Lung (tissue), 12 donors: ENCODE data around the gene PTGER3. TPM values are rescaled to one million over a fixed set of nuclear protein-coding genes. Genes with fewer than 3 reads are reported as not detected.

Source experiments
- ATAC-seq: fragments of 200-7000 bp; cut with Tn5 transposase; one replicate; pipeline ENCODE4 v1.9.1; 2020; ENCODE audit warnings: moderate number of reproducible peaks; ENCODE audit not compliant: insufficient read depth, low FRiP score
- DNase-seq, 3 donors: peaks; one replicate each; pipeline ENCODE4 v3.0.0-alpha.2; 2013 to 2017
- H3K27ac ChIP-seq, 2 donors: one replicate each; pipeline ENCODE4 v1.5.1; 2013; ENCODE audit warnings: mild to moderate bottlenecking in 2 of 2, moderate library complexity in 2 of 2, control low read depth in 1 of 2, inconsistent platforms in 1 of 2, low read depth in 1 of 2, low read length in 1 of 2
- H3K27me3 ChIP-seq, 3 donors: one replicate each; pipeline ENCODE4 v1.5.1; 2013; ENCODE audit warnings: low read length in 2 of 3; ENCODE audit not compliant: control insufficient read depth in 3 of 3, insufficient read depth in 3 of 3
- H3K36me3 ChIP-seq, 4 donors: one replicate each; pipeline ENCODE4 v1.5.1; 2013; ENCODE audit warnings: low read length in 4 of 4, mild to moderate bottlenecking in 1 of 4, moderate library complexity in 1 of 4; ENCODE audit not compliant: control insufficient read depth in 4 of 4, insufficient read depth in 4 of 4
- H3K4me1 ChIP-seq, 5 donors: one replicate each; pipeline ENCODE4 v1.5.1; 2013; ENCODE audit warnings: low read length in 5 of 5, mild to moderate bottlenecking in 2 of 5, moderate library complexity in 1 of 5; ENCODE audit not compliant: control insufficient read depth in 5 of 5, insufficient read depth in 5 of 5
- H3K4me3 ChIP-seq: one replicate; pipeline ENCODE4 v1.5.1; 2013; ENCODE audit warnings: mild to moderate bottlenecking, control low read depth, moderate library complexity
- H3K9ac ChIP-seq, 2 donors: one replicate each; pipeline ENCODE4 v1.5.1; 2013; ENCODE audit warnings: low read length in 2 of 2, control low read depth in 1 of 2; ENCODE audit not compliant: insufficient read depth in 1 of 2
- H3K9me3 ChIP-seq, 4 donors: one replicate each; pipeline ENCODE4 v1.5.1; 2013; ENCODE audit warnings: low read length in 3 of 4, mild to moderate bottlenecking in 1 of 4, moderate library complexity in 1 of 4; ENCODE audit not compliant: control insufficient read depth in 4 of 4, insufficient read depth in 3 of 4
- CTCF ChIP-seq: IDR thresholded peaks from 2 replicates; pipeline ENCODE4 v1.5.1; 2012; ENCODE audit warnings: mild to moderate bottlenecking; ENCODE audit errors: control extremely low read depth, extremely low read depth
- WGBS, 2 donors: extraction: QIAGEN DNeasy Blood & Tissue Kit; methylation state at CpG; one replicate each; pipeline ENCODE4 v1.1.7; 2013; 5-methylcytosine and 5-hydroxymethylcytosine counted together
- polyA plus RNA-seq, 2 donors: library from polyadenylated mRNA; stranded (reverse); fragments of 200-250 nt; gene quantifications; one replicate each; pipeline ENCODE4 v1.2.1, GENCODE V29; 2013
- total RNA-seq, 2 donors: library from RNA; depleted of rRNA in 1 of 2; stranded (reverse); fragments of >200 nt in 1 of 2; gene quantifications; one replicate each; pipeline ENCODE4 v1.2.1, GENCODE V29; 2014 to 2021
- donor health status: control.
- donor health status: control.
- donor health status: Bipolar disorder and iron deficiency.
- donor health status: healthy.
- donor health status: DM: yes; HTN: yes; CAD: no.

PTGER3 gene
- total and polyA plus RNA-seq, 4 donors: 0.31 to 1.8 (median 1.4) TPM

DNA sequence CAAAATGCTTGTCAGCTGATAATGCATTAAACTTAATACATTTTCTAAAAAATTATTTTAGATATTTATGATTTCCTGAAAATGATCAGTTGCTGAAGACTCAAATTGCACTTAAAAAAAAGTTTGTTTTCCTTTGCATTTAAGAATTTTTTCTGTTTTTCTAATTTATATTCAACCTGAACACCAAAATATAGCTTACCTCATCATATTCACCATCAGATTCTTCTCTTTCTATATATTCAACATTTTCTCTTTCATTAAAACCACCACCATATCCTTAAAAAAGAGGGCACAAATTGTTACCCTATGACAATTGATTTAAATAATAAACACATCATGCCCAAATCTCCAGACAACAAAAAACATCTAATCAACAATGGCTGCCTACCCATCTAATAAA lies 24.7 kb upstream of the PTGER3 start:
- DNase-seq: no peak
- Histone ChIP-seq H3K4me1 (no peaks in the 10 kb centered on the region), H3K4me3 (no peak overlapping the region), H3K27ac (no peak overlapping the region), H3K9ac (no peak overlapping the region), H3K27me3 (no peaks in the 10 kb centered on the region), H3K9me3 (no peaks in the 10 kb centered on the region), H3K36me3 (peaks cover 16 to 77% (median 45%) of the 10 kb centered on the region in 4 donors)
- no peak for TF ChIP-seq CTCF
- no peak for ATAC-seq

- no peaks in the 10 kb centered on the region for H3K27me3 ChIP-seq
- WGBS, 2 donors: 90 to 93% methylated on average over 4 of the region's 4 CpGs
- H3K4me3 ChIP-seq: no peak overlapping the region
- no peak for DNase-seq
- H3K9me3 ChIP-seq: no peaks in the 10 kb centered on the region
- no peak overlapping the region for H3K9ac ChIP-seq
- peaks cover 16 to 74% (median 47%) of the 10 kb centered on the region in 4 donors for H3K36me3 ChIP-seq
- no peaks in the 10 kb centered on the region for H3K4me1 ChIP-seq
- TF ChIP-seq CTCF: no peak
- no peak overlapping the region for H3K27ac ChIP-seq
- no peak for ATAC-seq
These were observed 24.1 kb upstream of the PTGER3 start for GRCh38 chr1:71071720-71072119.

- Histone ChIP-seq H3K36me3 (peaks cover 15 to 78% (median 45%) of the 10 kb centered on the region in 4 donors), H3K9me3 (no peaks in the 10 kb centered on the region), H3K9ac (no peak overlapping the region), H3K4me3 (no peak overlapping the region), H3K27ac (no peak overlapping the region), H3K4me1 (no peaks in the 10 kb centered on the region), H3K27me3 (no peaks in the 10 kb centered on the region)
- DNase-seq (no peak), ATAC-seq (no peak)
- 75 to 78% methylated on average over 6 of the region's 6 CpGs for WGBS, 2 donors
- TF ChIP-seq CTCF: no peak
These were observed 21.0 kb upstream of the PTGER3 start for GRCh38 chr1:71068325-71069240.

DNA sequence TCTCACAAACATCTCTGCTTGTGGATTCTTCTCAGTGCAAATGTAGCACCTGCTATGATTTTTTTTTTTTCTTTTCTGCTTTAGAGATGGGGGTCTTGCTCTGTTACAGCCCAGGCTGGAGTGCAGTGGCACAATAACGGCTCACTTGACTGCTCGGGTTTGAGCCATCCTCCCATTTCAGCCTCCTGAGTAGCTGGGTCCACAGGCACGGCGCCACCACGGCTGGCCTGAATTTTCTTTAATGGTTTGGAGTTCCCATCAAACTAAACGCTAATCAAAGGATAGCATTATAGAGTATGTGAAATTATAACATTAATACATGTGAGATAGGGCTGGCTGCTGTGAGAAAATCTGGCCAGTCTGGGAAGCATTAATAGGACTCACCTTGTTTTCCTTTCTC lies 7.2 kb upstream of the PTGER3 start:
- TF ChIP-seq CTCF: no peak
- no peak for DNase-seq

More for the DNA sequence above, 7.2 kb upstream of the PTGER3 start:
- no peaks in the 10 kb centered on the region for H3K4me1 ChIP-seq
- WGBS, 2 donors: 79 to 85% methylated on average over 6 of the region's 6 CpGs
- no peak overlapping the region for H3K9ac ChIP-seq
- ATAC-seq: no peak
- peaks cover 0 to 4% (median 1%) of the 10 kb centered on the region in 4 donors for H3K36me3 ChIP-seq
- H3K27me3 ChIP-seq: peaks cover 0 to 13% (median 12%) of the 10 kb centered on the region in 3 donors
- no peak overlapping the region for H3K27ac ChIP-seq
- H3K9me3 ChIP-seq: no peaks in the 10 kb centered on the region
- H3K4me3 ChIP-seq: no peak overlapping the region
